Left lung (tissue), 10 donors: ENCODE data around the gene BTN2A1. TPM values are rescaled to one million over a fixed set of nuclear protein-coding genes. Genes with fewer than 3 reads are reported as not detected.

Experiments
- ATAC-seq: fragments of 200-7000 bp; cut with Tn5 transposase; one replicate; pipeline ENCODE4 v1.9.1; 2020; ENCODE audit warnings: moderate library complexity
- DNase-seq, 4 donors: peaks; one replicate each; pipeline ENCODE4 v3.0.0-alpha.2; 2013 to 2020
- H3K27ac ChIP-seq, 2 donors: fragments of 200-600 bp; sonication (generic) in 1 of 2; one replicate each; pipeline versions ENCODE4 v1.5.0 to v1.8.0; 2020 to 2021
- H3K27me3 ChIP-seq, 2 donors: fragments of 200-600 bp; sonication (generic) in 1 of 2; one replicate each; pipeline versions ENCODE4 v1.5.0 to v1.8.0; 2020 to 2021
- H3K36me3 ChIP-seq, 2 donors: fragments of 200-600 bp; sonication (generic) in 1 of 2; one replicate each; pipeline versions ENCODE4 v1.5.0 to v1.8.0; 2020 to 2021
- H3K4me1 ChIP-seq, 2 donors: fragments of 200-600 bp; one replicate each; pipeline ENCODE4 v1.8.0; 2021
- H3K4me3 ChIP-seq, 2 donors: fragments of 200-600 bp; sonication (generic) in 1 of 2; one replicate each; pipeline versions ENCODE4 v1.5.0 to v1.8.0; 2020 to 2021; ENCODE audit warnings: mild to moderate bottlenecking in 1 of 2
- H3K9me3 ChIP-seq, 2 donors: fragments of 200-600 bp; sonication (generic) in 1 of 2; one replicate each; pipeline versions ENCODE4 v1.5.0 to v1.8.0; 2020 to 2021
- intact Hi-C, 2 donors: fragments of 100-400 bp; cut with DNase I; formaldehyde crosslinking; loops; one replicate each; pipeline versions ENCODE4 v1.11.2 to v1.14.2; 2022
- polyA plus RNA-seq, 6 donors: library from polyadenylated mRNA; unstranded; fragments of 120-200 nt; gene quantifications; one replicate each; pipeline ENCODE4 v1.2.1, GENCODE V29; 2013; ENCODE audit not compliant: insufficient read length in 6 of 6
- total RNA-seq, 2 donors: library from RNA; stranded (reverse); fragmentation: NEBNext Ultra II Directional; extraction: Animal tissue kit (Norgen Biotek cat#: 25700); gene quantifications; one replicate each; pipeline ENCODE4 v1.2.1, GENCODE V29; 2021
- TF ChIP-seq, protein P1 (sequence below), 2 donors: fragments of 200-600 bp; sonication (generic) in 1 of 2; IDR thresholded peaks; one replicate each; pipeline versions ENCODE4 v1.5.0 to v1.8.0; 2021; ENCODE audit warnings: antibody characterized with exemption in 2 of 2
- donor health status: DM: no; HTN: yes; CAD: no.
- donor health status: DM: no; HTN: no; CAD: no.

Gene BTN2A1
- total and polyA plus RNA-seq, 8 donors, result 17.5 to 48.6 (median 41.9) TPM

DNA sequence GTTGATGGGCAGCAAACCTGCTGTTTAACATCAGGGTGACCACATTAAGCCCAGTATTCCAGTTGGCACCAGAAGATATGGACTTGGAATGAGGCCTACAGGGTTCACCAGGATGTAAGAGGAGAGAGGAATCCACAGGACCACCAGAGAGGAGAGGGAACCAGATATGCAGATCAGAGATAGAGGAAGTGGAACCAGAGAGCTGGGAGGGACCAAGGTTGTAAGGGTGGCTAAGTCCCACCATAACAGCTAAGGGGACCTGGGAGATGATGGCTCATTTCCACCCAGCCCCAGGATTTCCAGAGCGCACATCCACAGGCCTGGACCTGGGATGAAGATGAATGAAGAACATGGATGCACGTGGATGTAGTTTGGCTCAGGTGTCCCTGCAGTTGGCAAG, 11.1 kb downstream of the BTN2A1 start:
- Histone ChIP-seq H3K4me3 (no peak overlapping the region), H3K27me3 (no peaks in the 10 kb centered on the region), H3K36me3 (peaks cover 5 to 63% of the 10 kb centered on the region in 2 donors), H3K4me1 (peaks cover 0 to 28% of the 10 kb centered on the region in 2 donors), H3K9me3 (peaks cover 0 to 3% of the 10 kb centered on the region in 2 donors), H3K27ac (no peak overlapping the region)
- TF ChIP-seq, protein P1, sequence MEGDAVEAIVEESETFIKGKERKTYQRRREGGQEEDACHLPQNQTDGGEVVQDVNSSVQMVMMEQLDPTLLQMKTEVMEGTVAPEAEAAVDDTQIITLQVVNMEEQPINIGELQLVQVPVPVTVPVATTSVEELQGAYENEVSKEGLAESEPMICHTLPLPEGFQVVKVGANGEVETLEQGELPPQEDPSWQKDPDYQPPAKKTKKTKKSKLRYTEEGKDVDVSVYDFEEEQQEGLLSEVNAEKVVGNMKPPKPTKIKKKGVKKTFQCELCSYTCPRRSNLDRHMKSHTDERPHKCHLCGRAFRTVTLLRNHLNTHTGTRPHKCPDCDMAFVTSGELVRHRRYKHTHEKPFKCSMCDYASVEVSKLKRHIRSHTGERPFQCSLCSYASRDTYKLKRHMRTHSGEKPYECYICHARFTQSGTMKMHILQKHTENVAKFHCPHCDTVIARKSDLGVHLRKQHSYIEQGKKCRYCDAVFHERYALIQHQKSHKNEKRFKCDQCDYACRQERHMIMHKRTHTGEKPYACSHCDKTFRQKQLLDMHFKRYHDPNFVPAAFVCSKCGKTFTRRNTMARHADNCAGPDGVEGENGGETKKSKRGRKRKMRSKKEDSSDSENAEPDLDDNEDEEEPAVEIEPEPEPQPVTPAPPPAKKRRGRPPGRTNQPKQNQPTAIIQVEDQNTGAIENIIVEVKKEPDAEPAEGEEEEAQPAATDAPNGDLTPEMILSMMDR (IDR thresholded peaks at IDR 0.05), result no peak
- ATAC-seq, result no peak
- intact Hi-C loops, result no loop called here
- no peak for DNase-seq

DNA sequence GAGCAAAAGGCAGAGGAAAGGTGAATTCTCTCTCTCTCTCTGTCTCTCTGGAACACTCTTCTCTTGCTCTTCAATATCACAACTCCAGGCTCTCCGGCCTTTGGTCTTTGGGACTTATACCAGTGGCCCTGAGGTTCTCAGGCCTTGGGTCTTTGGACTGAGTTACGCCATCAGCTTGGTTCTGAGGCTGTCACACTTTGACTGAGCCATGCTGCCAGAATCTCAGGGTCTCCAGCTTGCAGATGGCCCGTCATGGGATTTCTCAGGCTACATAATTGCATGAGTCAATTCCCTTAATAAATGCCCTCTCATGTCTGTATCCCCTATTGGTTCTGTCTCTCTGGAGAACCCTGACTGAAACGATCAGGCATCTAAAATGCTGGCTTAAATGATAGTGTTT, 12.9 kb downstream of the BTN2A1 start:
- Histone ChIP-seq H3K4me1 (peaks cover 5 to 23% of the 10 kb centered on the region in 2 donors), H3K9me3 (peaks cover 0 to 3% of the 10 kb centered on the region in 2 donors)
- no peak for ATAC-seq

DNA sequence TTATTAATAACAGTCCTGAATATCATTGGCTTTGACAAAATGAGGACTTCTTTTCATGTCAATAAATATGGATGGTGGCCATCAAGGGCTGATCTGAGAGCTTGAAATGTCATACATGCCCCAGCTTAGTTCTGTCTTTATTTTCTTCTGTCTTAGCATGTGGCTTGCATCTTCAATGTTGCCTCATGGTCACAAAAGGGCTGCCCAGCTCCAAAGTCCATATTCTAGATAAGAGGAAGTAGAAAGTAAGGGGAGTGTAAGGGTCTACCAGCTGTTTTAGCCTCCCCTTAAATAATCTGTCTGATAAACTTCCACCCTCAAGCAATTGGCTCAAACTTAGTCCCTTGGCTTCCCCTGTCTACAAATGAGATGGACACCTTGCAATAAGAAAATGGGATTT, 14.2 kb downstream of the BTN2A1 start:
- Histone ChIP-seq H3K9me3 (peaks cover 0 to 3% of the 10 kb centered on the region in 2 donors), H3K36me3 (peaks cover 0 to 31% of the 10 kb centered on the region in 2 donors), H3K4me1 (peaks cover 5 to 36% of the 10 kb centered on the region in 2 donors), H3K4me3 (no peak overlapping the region), H3K27ac (peak overlapping the region in 1 of 2 donors; percentile 91), H3K27me3 (no peaks in the 10 kb centered on the region)
- ATAC-seq, result no peak
- intact Hi-C loops, result no loop called here
- no peak for DNase-seq
- TF ChIP-seq, protein P1 (IDR thresholded peaks at IDR 0.05), result no peak

More for the DNA sequence above, 12.9 kb downstream of the BTN2A1 start:
- no peak overlapping the region for H3K27ac ChIP-seq
- DNase-seq, result no peak
- H3K27me3 ChIP-seq, result no peaks in the 10 kb centered on the region
- peaks cover 4 to 45% of the 10 kb centered on the region in 2 donors for H3K36me3 ChIP-seq
- TF ChIP-seq, protein P1 (IDR thresholded peaks at IDR 0.05), result no peak
- intact Hi-C loops, result no loop called here
- no peak overlapping the region for H3K4me3 ChIP-seq

DNA sequence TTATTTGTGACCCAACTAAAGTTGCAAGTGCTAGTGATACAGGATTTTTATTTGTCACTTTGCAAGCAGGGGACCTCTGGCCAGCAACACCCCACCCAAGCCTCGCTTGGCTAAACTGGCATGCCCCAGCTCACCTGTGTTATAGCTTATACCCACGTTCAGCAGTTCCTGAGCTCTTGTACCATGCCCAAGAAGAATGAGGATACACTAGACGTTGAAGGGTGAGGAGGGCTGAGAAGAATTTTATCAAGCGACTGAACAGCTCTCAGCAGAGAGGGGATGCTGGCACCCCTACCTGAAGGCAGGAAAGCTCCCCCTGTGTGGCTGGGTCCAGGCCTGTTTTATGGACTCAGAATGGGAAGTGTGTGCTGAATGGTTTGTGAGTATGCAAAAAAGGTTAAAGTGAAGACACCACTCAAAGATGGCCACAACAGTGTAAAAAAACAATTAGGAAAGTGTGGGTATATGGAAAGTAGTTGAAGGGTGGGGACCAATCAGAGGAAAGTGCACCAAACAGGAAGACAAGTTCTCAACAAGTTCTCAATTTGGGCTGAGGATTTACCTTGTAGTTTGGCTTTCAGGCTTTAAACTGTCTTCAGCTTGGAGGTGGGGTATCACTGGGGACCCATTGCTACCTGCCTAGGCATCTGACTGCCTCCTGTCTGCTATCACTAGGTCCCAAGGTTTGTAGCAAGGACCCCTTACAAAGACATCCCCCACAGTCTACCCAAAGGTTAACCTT, 15.0 kb downstream of the BTN2A1 start:
- ATAC-seq (no peak), DNase-seq (no peak)
- Histone ChIP-seq H3K27ac (peak overlapping the region; percentile 91 to 93), H3K9me3 (peaks cover 0 to 3% of the 10 kb centered on the region in 2 donors), H3K4me1 (peaks cover 5 to 43% of the 10 kb centered on the region in 2 donors), H3K27me3 (no peaks in the 10 kb centered on the region), H3K36me3 (peaks cover 0 to 24% of the 10 kb centered on the region in 2 donors), H3K4me3 (peak overlapping the region in 1 of 2 donors; percentile 44)
- TF ChIP-seq, protein P1 (IDR thresholded peaks at IDR 0.05), result no peak
- intact Hi-C loops, result no loop called here

DNA sequence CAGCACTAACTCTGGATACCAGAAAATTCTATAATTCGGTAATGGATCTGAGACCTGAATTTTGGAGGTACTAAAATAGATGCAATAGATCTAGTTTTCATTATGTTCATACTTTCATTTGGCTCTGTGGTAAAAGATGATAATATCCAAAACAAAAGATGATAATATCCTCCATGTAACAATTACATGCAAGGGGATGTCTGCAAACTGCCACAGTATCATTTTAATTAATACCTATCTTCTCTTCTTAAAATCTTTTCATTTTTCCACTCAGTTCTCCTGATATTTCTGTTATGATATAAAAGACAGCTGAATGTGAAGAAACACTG, 15.6 kb downstream of the BTN2A1 start:
- intact Hi-C loops, result no loop called here
- peaks cover 0 to 3% of the 10 kb centered on the region in 2 donors for H3K9me3 ChIP-seq
- TF ChIP-seq, protein P1 (IDR thresholded peaks at IDR 0.05), result no peak
- H3K4me1 ChIP-seq, result peaks cover 5 to 50% of the 10 kb centered on the region in 2 donors
- H3K27me3 ChIP-seq, result no peaks in the 10 kb centered on the region
- peaks cover 0 to 17% of the 10 kb centered on the region in 2 donors for H3K36me3 ChIP-seq
- peak overlapping the region; percentile 91 to 93 for H3K27ac ChIP-seq
- DNase-seq (no peak), ATAC-seq (no peak)
- peak overlapping the region; percentile 21 to 44 for H3K4me3 ChIP-seq
